Type B pancreatic cell (in vitro differentiated cells): ENCODE measurements around the gene SMYD3. TPM values are rescaled to one million over a fixed set of nuclear protein-coding genes. Genes with fewer than 3 reads are reported as not detected.
"Not testable (repeated sequence)": the region's sequence is repeated elsewhere in the genome, so short reads cannot be mapped to it uniquely, and the experiment has no call there.

Experiments
- DNase-seq: peaks from one replicate; pipeline ENCODE4 v3.0.0; 2021; ENCODE audit warnings: mixed read lengths; ENCODE audit not compliant: unreplicated experiment; ENCODE audit errors: extremely low spot score
- H3K27ac Mint-ChIP-seq: 2 replicates; pipeline ENCODE4 v1.8.0; 2021; ENCODE audit warnings: mild to moderate bottlenecking, mixed read lengths
- H3K27me3 Mint-ChIP-seq: 2 replicates; pipeline ENCODE4 v1.8.0; 2021; ENCODE audit warnings: mixed read lengths
- H3K36me3 Mint-ChIP-seq: 2 replicates; pipeline ENCODE4 v1.8.0; 2021; ENCODE audit warnings: mixed read lengths
- H3K4me1 Mint-ChIP-seq: one replicate; pipeline ENCODE4 v1.8.0; 2021; ENCODE audit warnings: mixed read lengths; ENCODE audit not compliant: unreplicated experiment
- H3K4me3 Mint-ChIP-seq: 2 replicates; pipeline ENCODE4 v1.8.0; 2021; ENCODE audit warnings: mild to moderate bottlenecking, mixed read lengths
- H3K9me3 Mint-ChIP-seq: 2 replicates; pipeline ENCODE4 v1.8.0; 2021; ENCODE audit warnings: mixed read lengths
- total RNA-seq: library from RNA; stranded (reverse); gene quantifications from 2 replicates; pipeline ENCODE4 v1.2.1, GENCODE V29; 2021; ENCODE audit warnings: low replicate concordance
- TF ChIP-seq, protein P1 (sequence below): fragments of 200-600 bp; sonication (generic); conservative IDR thresholded peaks from 2 replicates; pipeline ENCODE4 v1.5.0; 2021; ENCODE audit warnings: antibody characterized with exemption, mild to moderate bottlenecking

Gene SMYD3
- total RNA-seq, 1 donor from 2014 or later, result 19.4 TPM

DNA sequence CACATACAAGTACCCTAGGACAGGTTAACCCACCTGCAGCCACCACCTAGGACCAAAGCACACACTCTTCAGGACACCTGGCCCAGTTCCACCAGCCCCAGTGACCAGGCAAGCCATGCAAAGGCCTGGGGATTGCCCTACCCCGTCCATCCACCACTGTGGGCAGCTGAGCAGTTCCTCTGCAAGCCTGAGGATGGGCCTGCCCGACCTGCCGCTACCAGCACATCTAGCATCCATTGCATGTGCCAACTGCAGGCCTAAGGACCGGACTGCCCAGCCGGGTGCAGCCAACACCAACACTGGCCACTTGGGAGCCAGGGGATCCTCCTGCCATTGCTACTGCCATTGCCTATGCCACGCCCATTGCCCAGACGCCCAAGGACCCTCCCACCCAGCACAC lies 558.3 kb downstream of the SMYD3 start:
- no peak overlapping the region for H3K4me3 Mint-ChIP-seq
- H3K9me3 Mint-ChIP-seq, result peaks cover 4% of the 10 kb centered on the region
- no peaks in the 10 kb centered on the region for H3K36me3 Mint-ChIP-seq
- H3K27me3 Mint-ChIP-seq, result no peaks in the 10 kb centered on the region
- TF ChIP-seq, protein P1, sequence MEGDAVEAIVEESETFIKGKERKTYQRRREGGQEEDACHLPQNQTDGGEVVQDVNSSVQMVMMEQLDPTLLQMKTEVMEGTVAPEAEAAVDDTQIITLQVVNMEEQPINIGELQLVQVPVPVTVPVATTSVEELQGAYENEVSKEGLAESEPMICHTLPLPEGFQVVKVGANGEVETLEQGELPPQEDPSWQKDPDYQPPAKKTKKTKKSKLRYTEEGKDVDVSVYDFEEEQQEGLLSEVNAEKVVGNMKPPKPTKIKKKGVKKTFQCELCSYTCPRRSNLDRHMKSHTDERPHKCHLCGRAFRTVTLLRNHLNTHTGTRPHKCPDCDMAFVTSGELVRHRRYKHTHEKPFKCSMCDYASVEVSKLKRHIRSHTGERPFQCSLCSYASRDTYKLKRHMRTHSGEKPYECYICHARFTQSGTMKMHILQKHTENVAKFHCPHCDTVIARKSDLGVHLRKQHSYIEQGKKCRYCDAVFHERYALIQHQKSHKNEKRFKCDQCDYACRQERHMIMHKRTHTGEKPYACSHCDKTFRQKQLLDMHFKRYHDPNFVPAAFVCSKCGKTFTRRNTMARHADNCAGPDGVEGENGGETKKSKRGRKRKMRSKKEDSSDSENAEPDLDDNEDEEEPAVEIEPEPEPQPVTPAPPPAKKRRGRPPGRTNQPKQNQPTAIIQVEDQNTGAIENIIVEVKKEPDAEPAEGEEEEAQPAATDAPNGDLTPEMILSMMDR, result no peak
- no peak overlapping the region for H3K27ac Mint-ChIP-seq
- DNase-seq, result no peak
- H3K4me1 Mint-ChIP-seq, result peaks cover 14% of the 10 kb centered on the region

DNA sequence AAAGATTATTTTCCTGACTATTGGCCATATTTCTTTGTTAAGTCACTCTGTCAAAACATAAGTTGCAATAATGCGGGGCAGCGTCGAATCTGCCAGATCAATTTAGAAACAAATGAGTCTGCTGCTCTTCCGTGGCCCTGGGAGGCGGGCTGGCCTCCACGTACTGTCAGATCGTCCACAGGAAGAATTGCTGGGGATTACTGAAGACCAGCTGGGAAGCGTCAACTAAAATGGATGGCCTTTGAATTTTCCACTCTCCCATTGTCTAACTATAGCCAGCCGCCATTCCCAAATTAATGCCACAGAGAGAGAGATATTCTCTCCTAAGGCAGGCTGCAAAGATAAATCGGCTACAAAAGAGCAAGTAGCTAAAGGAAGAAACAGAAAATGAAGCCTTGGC lies 560.2 kb downstream of the SMYD3 start:
- Mint-ChIP-seq H3K27me3 (no peaks in the 10 kb centered on the region), H3K27ac (no peak overlapping the region), H3K4me1 (peaks cover 14% of the 10 kb centered on the region), H3K4me3 (no peak overlapping the region), H3K36me3 (no peaks in the 10 kb centered on the region), H3K9me3 (peaks cover 4% of the 10 kb centered on the region)
- no peak for DNase-seq
- TF ChIP-seq, protein P1, result no peak

DNA sequence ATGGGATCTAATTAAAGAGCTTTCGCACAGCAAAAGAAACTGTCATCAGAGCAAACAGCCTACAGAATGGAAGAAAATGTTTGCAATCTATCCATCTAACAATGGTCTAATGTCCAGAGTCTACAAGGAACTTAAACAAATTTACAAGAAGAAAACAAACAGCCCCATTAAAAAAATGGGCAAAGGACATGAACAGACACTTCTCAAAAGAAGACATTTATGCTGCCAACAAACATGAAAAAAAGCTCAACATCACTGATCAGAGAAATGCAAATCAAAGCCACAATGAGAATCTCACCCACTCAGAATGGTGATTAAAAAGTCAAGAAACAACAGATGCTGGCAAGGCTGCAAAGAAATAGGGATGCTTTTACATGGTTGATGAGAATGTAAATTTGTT lies 561.9 kb downstream of the SMYD3 start:
- H3K9me3 Mint-ChIP-seq, DNase-seq, H3K4me3 Mint-ChIP-seq, H3K27ac Mint-ChIP-seq, H3K36me3 Mint-ChIP-seq, H3K27me3 Mint-ChIP-seq: not testable (repeated sequence)
- peaks cover 14% of the 10 kb centered on the region for H3K4me1 Mint-ChIP-seq

DNA sequence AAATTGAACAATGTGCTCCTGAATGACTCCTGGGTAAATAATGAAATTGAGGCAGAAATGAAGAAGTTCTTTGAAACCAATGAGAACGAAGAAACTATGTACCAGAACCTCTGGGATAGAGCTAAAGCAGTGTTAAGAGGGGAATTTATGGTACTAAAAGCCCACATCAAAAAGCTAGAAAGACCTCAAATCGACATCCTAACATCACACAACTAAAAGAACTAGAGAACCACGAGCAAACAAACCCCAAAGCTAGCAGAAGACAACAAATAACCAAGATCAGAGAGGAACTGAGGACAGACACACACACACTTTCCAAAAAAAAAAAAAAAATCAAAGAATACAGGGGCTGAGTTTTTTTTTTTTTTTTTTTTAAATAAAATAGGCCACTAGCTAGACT lies 564.2 kb downstream of the SMYD3 start:
- H3K9me3 Mint-ChIP-seq, result peaks cover under 1% of the 10 kb centered on the region
- no peak overlapping the region for H3K4me3 Mint-ChIP-seq
- H3K36me3 Mint-ChIP-seq, result no peaks in the 10 kb centered on the region
- H3K27ac Mint-ChIP-seq, result no peak overlapping the region
- no peak for DNase-seq
- peaks cover 22% of the 10 kb centered on the region for H3K4me1 Mint-ChIP-seq
- H3K27me3 Mint-ChIP-seq, result peaks cover 3% of the 10 kb centered on the region
- TF ChIP-seq, protein P1, result no peak

DNA sequence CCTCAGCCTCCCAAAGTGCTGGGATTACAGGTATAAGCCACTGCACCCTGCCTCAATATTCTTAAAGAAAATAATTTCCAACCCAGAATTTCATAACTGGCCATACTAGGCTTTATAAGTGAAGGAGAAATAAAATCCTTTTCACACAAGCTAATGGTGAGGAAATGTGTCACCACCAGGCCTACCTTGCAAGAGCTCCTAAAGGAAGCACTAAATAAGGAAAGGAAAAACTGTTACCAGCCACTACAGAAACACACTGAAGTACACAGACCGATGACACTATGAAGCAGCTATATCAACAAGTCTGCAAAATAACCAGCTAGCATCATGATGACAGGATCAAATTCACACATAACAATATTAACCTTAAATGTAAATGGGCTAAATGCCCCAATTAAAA lies 565.3 kb downstream of the SMYD3 start:
- H3K27ac Mint-ChIP-seq, H3K27me3 Mint-ChIP-seq, H3K9me3 Mint-ChIP-seq, DNase-seq, H3K4me3 Mint-ChIP-seq, H3K36me3 Mint-ChIP-seq: not testable (repeated sequence)
- peaks cover 15% of the 10 kb centered on the region for H3K4me1 Mint-ChIP-seq

DNA sequence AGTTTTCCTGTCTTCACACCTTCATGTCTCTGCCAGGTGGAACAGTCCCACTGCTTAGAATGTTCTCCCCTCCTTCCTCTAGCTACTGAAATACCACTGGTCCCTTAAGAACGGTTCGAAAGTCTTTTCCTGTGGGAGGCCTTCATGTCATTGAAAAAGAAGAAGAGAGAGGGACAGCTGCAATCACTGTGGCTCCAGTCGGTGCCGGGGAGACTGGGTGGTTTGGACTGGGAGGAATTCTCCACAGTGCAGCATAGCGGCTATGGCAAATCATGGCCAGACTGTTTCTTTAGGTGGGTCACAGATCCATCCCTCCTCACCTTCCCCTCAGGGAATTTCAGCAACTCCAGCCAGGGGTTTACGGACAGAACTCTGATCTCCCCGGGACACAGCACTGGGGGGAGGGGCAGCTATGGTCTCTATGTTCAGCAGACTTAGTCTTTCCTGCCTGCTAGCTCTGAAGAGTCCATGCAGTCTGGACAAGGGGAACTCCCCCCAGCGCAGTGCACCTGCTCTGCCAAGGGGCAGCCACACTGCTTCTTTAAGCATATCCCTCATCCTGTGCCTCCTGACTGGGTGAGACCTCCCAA lies 567.2 kb downstream of the SMYD3 start:
- Mint-ChIP-seq H3K27ac (no peak overlapping the region), H3K9me3 (no peaks in the 10 kb centered on the region), H3K4me1 (peaks cover 9% of the 10 kb centered on the region), H3K27me3 (peaks cover 7% of the 10 kb centered on the region), H3K36me3 (peaks cover 3% of the 10 kb centered on the region), H3K4me3 (no peak overlapping the region)
- TF ChIP-seq, protein P1, result no peak
- DNase-seq, result no peak

DNA sequence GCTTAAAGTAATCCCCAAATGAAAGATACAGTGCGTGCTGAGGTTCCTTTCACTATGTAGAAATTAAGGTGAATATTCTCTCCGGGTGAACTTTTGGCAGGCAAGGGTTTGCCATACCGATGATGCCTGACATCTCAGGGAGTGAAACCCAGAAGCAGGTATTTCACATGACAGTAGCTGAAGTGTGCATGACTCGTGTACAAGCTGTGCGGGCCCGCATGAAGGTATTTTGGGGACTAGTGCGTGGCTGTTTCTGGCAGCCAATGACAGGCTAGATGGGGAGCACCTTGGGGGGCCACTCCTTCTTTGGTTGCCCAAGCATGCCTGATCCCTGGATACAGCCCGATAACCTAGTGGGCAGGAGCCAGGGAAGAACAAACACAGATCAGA lies 569.0 kb downstream of the SMYD3 start:
- TF ChIP-seq, protein P1, result no peak
- no peak overlapping the region for H3K27ac Mint-ChIP-seq
- no peaks in the 10 kb centered on the region for H3K9me3 Mint-ChIP-seq
- no peak for DNase-seq
- peaks cover 7% of the 10 kb centered on the region for H3K27me3 Mint-ChIP-seq
- peaks cover 3% of the 10 kb centered on the region for H3K36me3 Mint-ChIP-seq
- H3K4me3 Mint-ChIP-seq, result no peak overlapping the region
- peaks cover 9% of the 10 kb centered on the region for H3K4me1 Mint-ChIP-seq
